ENCODE data around the gene TAS1R1. TPM values are rescaled to one million over a fixed set of nuclear protein-coding genes. Genes with fewer than 3 reads are reported as not detected.
A peak's percentile ranks its signal among the peaks of the same experiment; 100 is the strongest.

TAS1R1 gene
- total and polyA plus RNA-seq, 10 of the 15 experiments (the other 5 are each of a cell fraction or from before 2014, with no cell fraction given), result 0.03 to 0.06 (median 0.04) TPM; not detected in 7

GRCh38 chr1:6554031-6554906, 838 bp upstream of the TAS1R1 start, which contains the start of gene NOL9 (continued):
- TF ChIP-seq SMAD5 (IDR thresholded peaks at IDR 0.05; ENCODE audit: low read depth), result 0 out of 2 replicates have a peak, but pooled peaks have one; percentile 46
- no peak for TF ChIP-seq SRF (IDR thresholded peaks at IDR 0.05; ENCODE audit: low read depth in 2 of 2, low read length in 2 of 2)
- TF ChIP-seq EGR1 (IDR thresholded peaks at IDR 0.05; ENCODE audit: borderline replicate concordance in 1 of 2, low read depth in 2 of 2, low read length in 2 of 2), result peak in 1 of 2 experiments; percentile 69; a peak in 2 of 3 replicates
- no peak for TF ChIP-seq PRDM15 (CRISPR knock-in tag; IDR thresholded peaks at IDR 0.05)
- TF ChIP-seq ZSCAN29 (IDR thresholded peaks at IDR 0.05), result 0 out of 2 replicates have a peak, but pooled peaks have one; percentile 26
- no peak for TF ChIP-seq NFYB (IDR thresholded peaks at IDR 0.05; ENCODE audit: insufficient read depth, low read depth, low read length)
- peak; percentile 60 for TF ChIP-seq ZNF687 (IDR thresholded peaks at IDR 0.05)
- peak; percentile 13; the same call in 1 of the 2 replicates for TF ChIP-seq ATF7 (IDR thresholded peaks at IDR 0.05; ENCODE audit: low read depth)
- TF ChIP-seq EED (IDR thresholded peaks at IDR 0.05; ENCODE audit: low read depth), result no peak
- no peak for TF ChIP-seq PAX8 (IDR thresholded peaks at IDR 0.05)
- no peak for TF ChIP-seq BCL11A (IDR thresholded peaks at IDR 0.05; ENCODE audit: low read depth, low read length)
- TF ChIP-seq CREB1 (IDR thresholded peaks at IDR 0.05; ENCODE audit: low read depth), result peak; percentile 64
- 0 out of 2 replicates have a peak, but pooled peaks have one; percentile 67 for TF ChIP-seq ZBTB33 (IDR thresholded peaks at IDR 0.05)
- peak; percentile 54; the same call in 1 of the 2 replicates for TF ChIP-seq NBN (IDR thresholded peaks at IDR 0.05)
- TF ChIP-seq ZBED1 (IDR thresholded peaks at IDR 0.05; ENCODE audit: borderline replicate concordance), result no peak
- peak; percentile 49; the same call in 1 of the 2 replicates for TF ChIP-seq POLR2AphosphoS2 (IDR thresholded peaks at IDR 0.05; ENCODE audit: low read depth, low read length)
- TF ChIP-seq CREM (IDR thresholded peaks at IDR 0.05; ENCODE audit: low read depth), result peak; percentile 56; the same call in 1 of the 2 replicates
- no peak for TF ChIP-seq SUZ12 (IDR thresholded peaks at IDR 0.05; ENCODE audit: unreplicated experiment)
- peak; percentile 96 for TF ChIP-seq BRCA1 (IDR thresholded peaks at IDR 0.05; ENCODE audit: low read depth, low read length)
- no peak for TF ChIP-seq FOXK2 (IDR thresholded peaks at IDR 0.05)
- TF ChIP-seq MAX (IDR thresholded peaks at IDR 0.05; ENCODE audit: low read depth, low read length), result no peak

Data from GM12878 (cell line).